GM19324 (cell line): ENCODE measurements around the gene EHBP1L1.
A peak's percentile ranks its signal among the peaks of the same experiment; 100 is the strongest.

ENCODE experiments used
- ATAC-seq: cut with Tn5 transposase; IDR thresholded peaks from one replicate; pipeline ENCODE4 v1.9.1; 2021; ENCODE audit warnings: mild to moderate bottlenecking, moderate library complexity; ENCODE audit not compliant: unreplicated experiment, low FRiP score

EHBP1L1 gene

GRCh38 chr11:65613091-65613928, 37.5 kb downstream of the EHBP1L1 start:
- ATAC-seq = no peak

- peak; percentile 85 for ATAC-seq
Measured at GRCh38 chr11:65615229-65615949, 39.5 kb downstream of the EHBP1L1 start, which contains the start of gene PCNX3. Gene PCNX3, plus strand, starts transcription at chr11:65615776. Its CDS starts 536 bp downstream, at chr11:65616312.

- ATAC-seq = peak; percentile 11
Measured at GRCh38 chr11:65615950-65616574, 40.2 kb downstream of the EHBP1L1 start.

GRCh38 chr11:65616575-65617001, 40.7 kb downstream of the EHBP1L1 start:
- ATAC-seq = no peak

- ATAC-seq = no peak
Measured at GRCh38 chr11:65617136-65617850, 41.4 kb downstream of the EHBP1L1 start.

GRCh38 chr11:65617990-65618751, 42.3 kb downstream of the EHBP1L1 start:
- ATAC-seq = no peak

GRCh38 chr11:65618763-65619162, 42.9 kb downstream of the EHBP1L1 start:
- ATAC-seq = no peak

- ATAC-seq = no peak
Measured at GRCh38 chr11:65619281-65619928, 43.6 kb downstream of the EHBP1L1 start.

GRCh38 chr11:65620666-65621065, 44.8 kb downstream of the EHBP1L1 start:
- no peak for ATAC-seq

GRCh38 chr11:65621460-65621859, 45.6 kb downstream of the EHBP1L1 start:
- ATAC-seq = no peak

- ATAC-seq = no peak
Measured at GRCh38 chr11:65622011-65622410, 46.2 kb downstream of the EHBP1L1 start.

GRCh38 chr11:65623177-65623576, 47.3 kb downstream of the EHBP1L1 start:
- no peak for ATAC-seq

GRCh38 chr11:65623852-65624616, 48.2 kb downstream of the EHBP1L1 start:
- ATAC-seq = no peak

- no peak for ATAC-seq
Measured at GRCh38 chr11:65624931-65625627, 49.2 kb downstream of the EHBP1L1 start.

- ATAC-seq = no peak
Measured at GRCh38 chr11:65625628-65626342, 49.9 kb downstream of the EHBP1L1 start.

- ATAC-seq = no peak
Measured at GRCh38 chr11:65627202-65627601, 51.3 kb downstream of the EHBP1L1 start.

- no peak for ATAC-seq
Measured at GRCh38 chr11:65629579-65629978, 53.7 kb downstream of the EHBP1L1 start.
